Activated CD4-positive, alpha-beta T cell treated with anti-CD3 and anti-CD28 coated beads for 48 hours (primary cell): ENCODE measurements around the gene ATPAF2.

Source experiments
- DNase-seq: peaks from one replicate; pipeline ENCODE4 v3.0.0-alpha.2; 2020

Gene ATPAF2

DNA sequence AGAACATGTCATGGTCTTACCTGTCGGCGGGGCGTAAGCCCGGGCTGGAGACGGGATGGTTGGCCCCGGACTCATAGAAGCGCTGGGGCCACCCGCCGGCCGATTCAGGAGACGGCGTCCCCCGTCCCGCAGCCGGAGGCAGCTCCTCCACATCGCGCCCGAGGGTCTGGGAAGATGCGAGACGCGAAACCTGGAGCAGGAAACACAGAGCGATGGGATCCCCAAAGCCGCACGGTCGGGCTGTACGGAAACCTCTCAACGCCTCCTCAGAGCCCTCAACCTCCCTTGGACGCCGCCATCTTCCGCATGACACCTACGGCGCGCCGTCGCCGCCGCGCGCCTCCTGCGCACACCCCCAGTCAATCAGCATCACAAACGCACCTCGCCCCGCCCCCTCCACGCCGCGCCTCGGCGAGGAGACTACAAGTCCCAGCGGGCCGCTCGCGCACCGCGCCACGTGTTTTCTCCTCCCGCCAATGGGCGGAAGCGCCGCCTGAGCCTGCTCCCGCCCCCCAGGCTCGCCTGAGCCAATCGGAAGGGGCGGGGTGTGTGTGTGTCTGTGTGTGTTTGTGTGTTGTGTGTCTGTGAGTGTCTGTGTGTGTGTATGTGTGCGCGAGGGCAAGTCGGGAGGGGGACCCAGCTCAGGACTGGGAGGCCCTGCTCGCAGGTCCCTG is at the start of gene ATPAF2, which contains the start of gene GID4:
Gene ATPAF2, minus strand, starts transcription at position 308 of the 674 bp plus-strand sequence. Its CDS starts 155 bp downstream, at position 153.
Gene GID4, plus strand, starts transcription at position 548 of the 674 bp plus-strand sequence. Its CDS starts 57 bp downstream, at position 605.
- peak; percentile 100 for DNase-seq

DNA sequence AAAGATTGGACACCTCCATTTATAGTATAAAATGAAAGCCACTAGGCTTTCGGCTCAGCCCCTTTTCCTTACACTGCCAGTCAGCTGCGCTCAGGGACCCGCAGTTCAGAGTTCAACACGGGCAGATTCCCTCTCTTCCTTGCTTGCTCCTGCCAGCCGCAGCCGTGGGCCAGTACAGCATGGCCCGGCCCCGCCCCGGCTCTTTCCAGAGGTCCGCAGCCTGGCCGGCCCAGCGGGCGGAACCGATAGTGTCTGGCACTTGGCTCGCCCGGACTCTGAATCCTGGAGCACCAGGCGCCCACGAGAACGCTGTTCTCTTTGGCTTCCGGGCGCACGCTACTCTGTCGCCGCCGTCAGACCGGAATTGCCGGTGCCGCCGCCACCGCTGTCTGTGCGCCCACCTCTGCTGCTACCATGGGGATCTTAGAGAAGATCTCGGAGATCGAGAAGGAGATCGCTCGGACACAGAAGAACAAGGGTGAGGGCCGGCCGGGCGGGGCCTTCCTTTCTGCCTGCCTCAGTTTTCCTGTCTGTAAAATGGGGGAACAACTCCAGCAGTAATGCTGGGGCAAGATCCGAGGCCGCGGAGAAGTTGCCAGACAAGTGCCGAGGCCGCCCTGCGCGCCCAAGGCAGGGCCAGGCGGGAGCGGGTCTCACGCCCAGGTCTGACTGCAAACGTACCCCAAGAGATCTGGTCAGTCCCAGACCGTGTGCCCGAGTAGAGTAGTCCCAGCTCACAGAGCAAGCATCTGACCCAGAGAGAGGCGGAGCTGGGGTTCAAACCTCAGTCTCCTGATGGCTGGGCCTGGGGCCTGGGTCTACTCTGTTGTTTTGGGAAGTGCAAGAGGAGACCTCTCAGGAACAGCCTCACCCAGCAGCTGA is 48.9 kb upstream of the ATPAF2 start, which contains the start of gene DRG2:
Gene DRG2, plus strand, starts transcription at position 339 of the 882 bp plus-strand sequence. Its CDS starts 76 bp downstream, at position 415.
- peak; percentile 93 for DNase-seq

DNA sequence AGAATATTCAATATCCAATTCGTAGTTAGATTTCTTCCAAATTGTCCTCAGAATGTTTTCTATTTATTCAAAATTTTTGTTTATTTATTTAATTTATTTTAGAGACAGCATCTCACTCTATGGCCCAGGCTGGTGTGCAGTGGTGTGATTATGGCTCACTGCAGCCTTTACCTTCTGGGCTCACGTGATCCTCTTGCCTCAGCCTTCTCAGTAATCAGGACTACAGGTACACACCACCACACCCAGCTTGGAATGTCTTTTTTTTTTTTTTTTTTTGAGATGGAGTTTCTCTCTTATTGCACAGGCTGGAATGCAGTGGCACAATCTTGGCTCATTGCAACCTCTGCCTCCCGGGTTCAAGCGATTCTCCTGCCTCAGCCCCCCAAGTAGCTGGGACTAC is 45.3 kb upstream of the ATPAF2 start:
- no peak for DNase-seq

DNA sequence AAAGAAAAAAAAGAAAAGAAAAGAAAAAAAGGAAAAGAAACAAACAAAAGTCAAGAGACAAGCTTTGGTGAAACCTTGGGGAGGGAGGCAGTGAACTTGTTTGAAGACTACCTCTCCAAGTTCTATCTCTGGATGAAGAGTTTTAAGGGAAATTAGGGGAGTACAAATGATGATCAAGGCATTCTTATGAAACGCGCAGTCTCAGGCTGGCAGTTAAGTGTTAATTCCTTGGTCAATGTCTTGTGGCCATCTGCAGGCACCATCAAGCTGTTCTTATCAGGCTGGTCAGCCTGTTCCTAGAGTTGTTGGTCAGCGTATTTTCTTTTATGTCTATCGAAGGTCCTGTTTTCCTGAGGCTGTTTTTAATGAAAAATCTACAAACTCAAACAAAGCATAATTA is 40.6 kb upstream of the ATPAF2 start:
- DNase-seq, result no peak

DNA sequence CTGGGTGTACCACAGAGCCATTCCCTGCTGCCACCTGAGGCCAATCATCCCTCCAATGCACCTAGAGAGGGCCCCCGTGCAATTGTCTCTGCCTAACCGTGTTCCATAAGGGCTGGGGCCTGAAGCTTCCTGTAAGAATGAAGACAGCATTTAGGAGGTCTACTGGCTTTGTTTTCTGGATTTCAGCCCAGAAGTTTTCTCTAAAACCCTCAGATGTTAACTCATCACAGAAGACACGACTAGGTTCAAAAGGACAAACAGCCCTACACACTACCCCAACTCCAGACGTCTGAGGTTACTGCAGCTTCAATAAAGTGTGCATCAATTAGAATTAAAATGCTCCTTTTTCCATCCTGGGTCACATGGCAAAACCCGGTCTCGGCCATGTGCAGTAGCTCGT is 38.0 kb upstream of the ATPAF2 start:
- DNase-seq, result no peak

DNA sequence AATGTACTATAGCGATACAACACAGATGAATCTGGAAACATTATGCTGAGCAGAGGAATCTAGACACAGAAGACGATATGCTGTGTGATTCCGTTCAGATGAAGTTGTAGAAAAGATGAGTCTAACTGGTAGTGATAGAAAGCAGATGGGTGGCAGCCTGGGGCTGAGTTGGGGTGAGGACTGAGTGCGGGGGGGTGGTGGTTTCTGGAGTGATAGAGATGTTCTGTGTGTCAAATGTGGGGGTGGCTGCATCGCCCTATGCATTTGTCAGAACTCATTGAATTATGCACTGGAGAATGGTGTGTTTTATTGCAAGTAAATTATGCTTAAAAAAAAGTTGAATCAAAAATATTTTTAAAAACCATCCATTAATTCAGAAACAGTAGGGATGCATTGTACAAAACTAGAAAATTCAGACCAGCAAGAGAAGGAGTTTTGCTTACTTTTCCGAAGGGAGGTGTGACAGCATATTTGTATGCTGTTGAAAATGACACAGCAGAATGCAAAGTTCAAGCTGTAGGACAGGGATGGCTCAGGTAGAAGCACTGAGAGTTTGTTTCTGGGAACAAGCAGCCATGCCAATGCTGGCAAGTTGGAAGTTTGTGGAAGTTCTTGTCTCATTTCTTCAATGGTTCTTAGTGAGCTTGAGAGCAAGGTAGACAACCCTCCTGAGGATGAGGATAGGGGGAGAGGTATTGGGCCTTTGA is 35.8 kb upstream of the ATPAF2 start:
- no peak for DNase-seq

DNA sequence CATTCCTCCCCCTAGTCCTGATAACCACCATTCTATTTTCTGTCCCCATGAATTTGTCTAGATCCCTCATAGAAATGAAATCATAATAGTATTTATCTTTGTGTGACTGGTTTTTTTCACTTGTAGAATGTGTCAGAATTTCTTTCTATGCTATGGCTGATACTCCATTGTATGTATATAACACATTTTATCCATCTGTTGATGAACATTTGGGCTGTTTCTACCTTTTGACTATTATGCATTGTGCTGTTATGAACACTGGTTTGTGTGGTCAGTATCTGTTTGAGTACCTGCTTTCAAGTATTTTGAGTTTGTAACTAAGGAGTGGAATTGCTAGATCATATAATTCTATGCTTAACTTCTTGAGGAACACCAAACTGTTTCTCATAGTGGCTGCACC is 32.8 kb upstream of the ATPAF2 start:
- DNase-seq, result no peak

DNA sequence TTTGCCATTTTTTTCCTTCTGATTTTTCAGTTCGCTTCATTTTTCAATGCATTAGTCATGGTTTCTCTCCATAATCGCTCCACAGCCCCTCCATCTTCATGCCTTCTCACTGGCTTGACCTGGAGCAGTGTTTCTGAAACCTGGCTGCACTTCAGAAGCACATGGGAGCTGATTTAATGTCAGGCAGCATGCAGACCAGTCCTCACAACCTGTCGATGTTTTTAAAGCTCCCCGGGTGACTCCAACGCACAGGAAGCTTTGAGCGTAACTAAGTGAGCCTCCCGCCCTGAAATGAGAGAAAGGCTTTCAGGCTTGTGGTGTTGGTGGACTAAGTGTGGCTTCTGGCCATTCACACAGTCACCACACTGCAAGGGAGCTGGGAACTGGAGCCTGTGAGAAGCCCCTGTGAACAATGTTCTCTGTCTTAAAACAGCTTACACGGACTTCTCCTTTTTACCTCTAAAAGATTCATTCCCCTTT is 31.9 kb upstream of the ATPAF2 start:
- no peak for DNase-seq

DNA sequence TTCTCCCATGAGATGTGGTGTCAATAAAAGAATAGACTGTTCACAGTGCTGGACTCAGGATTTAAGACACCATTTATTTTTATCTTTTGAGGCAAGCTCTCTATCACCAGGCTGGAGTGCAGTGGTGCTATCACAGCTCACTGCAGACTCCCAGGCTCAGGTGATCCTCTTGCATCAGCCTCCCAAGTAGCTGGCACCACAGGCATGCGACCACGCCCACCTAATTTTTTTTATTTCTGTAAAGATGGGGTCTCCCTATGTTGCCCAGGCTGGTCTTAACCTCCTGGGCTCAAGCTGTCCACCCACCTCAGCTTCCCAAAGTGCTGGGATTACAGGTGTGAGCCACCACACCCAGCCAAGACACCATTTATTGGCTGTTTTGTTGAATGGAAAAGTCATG is 30.1 kb upstream of the ATPAF2 start:
- no peak for DNase-seq

DNA sequence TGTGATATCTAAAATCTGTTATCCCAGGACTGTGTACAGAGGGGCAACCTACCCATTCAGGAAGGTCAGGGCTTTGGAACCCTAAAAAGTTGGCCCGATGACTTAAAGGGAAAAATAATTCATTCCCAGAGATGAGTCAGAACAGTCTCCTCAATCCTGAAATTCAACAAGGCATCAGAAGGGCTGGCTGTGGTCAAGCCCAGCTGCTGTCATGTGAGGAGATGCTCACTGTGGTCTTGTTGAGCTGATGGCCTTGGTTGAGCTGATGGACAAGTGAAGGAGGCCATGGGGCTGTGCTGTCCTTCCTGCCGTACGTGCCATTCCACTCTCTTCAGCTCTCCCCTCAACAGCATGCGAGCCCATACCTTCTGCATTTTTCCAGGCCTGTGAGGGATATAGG is 27.9 kb upstream of the ATPAF2 start:
- no peak for DNase-seq

DNA sequence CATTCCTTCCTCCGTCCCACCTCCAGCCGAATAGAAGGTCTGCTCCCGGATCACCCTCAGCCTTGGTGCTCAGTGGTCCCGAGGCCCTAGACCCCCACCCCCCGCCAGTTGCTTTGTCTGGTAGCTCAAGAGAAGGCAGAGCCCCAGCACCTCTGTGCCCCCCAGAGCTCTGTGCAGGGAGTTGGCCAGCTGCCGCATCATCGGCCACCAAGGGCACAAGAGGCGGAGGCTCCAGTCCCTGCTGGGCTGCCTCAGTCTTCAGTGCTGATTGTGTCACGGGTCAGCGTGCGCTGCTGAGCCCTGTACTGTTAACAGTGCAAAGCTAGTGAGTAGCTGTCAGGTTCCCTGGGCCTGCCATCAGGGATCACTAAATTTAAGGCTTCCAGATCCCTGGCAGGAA is 26.6 kb upstream of the ATPAF2 start:
- no peak for DNase-seq

DNA sequence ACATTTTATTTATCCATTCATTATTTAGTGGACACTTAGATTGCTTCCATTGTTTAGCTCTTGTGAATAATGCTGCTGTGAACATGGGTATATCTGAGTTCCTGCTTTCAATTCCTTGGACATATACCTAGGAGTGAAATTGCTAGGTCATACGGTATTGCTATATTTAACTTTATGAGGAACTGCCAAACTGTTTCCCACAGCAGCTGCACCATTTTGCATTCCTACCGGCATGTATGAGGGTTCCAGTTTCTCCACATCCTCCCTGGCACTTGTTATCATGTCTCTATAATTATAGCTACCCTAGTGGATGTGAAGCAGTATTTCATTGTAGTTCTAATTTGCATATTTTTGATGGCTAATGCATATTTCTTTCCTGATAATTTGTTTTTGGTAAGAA is 25.1 kb upstream of the ATPAF2 start:
- DNase-seq, result no peak

DNA sequence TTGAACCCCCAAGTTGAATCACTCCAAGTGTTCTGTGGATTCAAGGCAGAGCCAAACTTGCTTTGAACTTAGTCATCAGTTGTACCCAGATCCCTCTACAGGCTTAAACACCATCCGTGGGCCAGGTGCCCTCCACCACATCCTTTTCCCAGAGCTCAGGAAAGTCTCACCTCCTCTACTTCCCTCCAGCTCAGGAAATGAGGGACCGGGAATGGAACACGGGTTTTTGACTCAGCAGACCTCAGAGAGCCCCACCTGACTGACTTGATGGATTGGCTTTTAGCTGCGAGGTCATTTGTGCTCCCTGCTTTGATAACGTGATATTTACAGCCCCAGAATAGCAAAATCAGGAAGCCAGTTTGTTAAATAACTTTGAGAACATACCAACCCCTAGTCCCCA is 20.3 kb upstream of the ATPAF2 start:
- DNase-seq, result no peak

DNA sequence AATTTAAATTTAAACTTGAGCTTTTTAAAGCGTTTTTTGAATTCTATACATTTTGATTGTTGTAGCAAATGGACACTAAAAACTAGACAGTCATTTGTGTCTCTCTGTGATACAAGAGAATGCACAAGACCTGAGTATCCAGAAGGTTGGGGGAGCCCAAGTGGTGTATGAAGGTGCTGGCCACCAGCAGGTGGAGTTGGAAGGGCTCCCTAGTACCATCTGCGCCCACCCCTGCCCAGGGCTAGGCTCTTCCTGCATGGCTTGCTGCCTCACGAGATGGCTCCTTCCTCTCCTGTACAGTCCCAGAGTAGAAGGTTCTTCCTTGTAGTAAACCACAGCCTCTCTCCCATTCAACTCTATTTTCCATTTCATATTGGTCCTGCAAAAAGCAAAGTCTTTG is 17.2 kb upstream of the ATPAF2 start:
- DNase-seq, result no peak

DNA sequence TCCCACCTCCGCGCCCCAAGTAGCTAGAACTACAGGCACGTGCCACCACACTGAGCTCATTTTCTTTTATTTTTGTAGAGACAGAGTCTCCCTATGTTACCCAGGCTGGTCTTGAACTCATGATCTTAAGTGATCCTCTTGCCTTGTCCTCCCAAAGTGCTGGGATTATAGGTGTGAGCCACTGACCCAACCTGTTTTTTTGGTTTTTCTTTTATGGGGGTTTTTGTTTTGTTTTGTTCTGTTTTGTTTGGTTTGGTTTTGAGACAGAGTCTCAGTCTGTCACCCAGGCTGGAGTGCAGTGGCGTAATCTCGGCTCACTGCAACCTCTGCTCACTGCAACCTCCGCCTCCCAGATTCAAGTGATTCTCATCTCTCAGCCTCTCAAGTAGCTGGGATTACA is 16.6 kb upstream of the ATPAF2 start:
- DNase-seq, result no peak

DNA sequence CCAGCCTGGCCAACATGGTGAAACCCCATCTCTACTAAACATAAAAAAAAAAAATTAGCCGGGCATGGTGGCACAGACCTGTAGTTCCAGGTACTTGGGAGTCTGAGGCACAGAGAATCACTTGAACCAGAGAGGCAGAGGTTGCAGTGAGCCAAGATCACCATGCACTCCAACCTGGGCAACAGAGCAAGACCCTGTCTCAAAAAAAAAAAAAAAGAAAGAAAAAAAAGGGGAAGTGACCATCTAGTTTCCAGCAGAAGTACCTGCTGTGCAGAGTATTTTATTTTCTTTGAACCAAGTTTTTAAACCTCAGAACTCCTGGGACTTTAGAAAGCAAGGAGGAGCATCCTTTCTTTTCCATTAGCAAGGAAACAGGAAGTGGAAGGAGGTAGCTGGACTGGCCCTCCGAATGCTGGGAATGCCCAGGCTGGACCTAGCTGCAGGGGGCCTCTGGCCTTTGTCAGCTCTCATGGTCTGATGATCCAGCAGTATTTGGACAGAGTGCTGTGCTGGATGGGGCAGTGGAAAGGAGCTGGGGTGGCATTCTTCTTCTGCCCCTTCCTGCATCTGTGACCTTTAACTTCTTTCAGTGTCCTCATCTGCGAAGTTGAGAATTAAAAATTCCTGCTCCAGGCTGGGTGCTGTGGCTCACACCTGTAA is 6.9 kb upstream of the ATPAF2 start:
- no peak for DNase-seq

DNA sequence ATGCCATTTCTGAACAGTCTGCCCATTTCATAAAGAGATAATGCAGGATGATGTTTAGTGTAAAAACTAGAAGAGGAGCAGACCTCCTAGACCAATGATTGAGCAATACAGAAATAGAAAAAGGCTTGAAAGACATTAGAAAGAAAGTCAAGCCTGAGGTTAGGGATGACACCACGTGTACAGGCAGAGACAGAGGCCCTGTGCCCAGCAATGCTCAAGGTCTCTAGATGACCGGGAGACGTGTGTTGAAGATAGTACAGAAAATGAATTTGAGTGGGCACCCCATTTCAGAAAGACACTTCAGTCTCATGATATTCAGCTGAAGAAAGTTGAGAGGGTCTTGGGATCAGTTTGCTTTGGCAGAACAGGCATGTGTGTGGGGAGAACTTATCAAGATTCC is 5.6 kb upstream of the ATPAF2 start:
- DNase-seq, result no peak

DNA sequence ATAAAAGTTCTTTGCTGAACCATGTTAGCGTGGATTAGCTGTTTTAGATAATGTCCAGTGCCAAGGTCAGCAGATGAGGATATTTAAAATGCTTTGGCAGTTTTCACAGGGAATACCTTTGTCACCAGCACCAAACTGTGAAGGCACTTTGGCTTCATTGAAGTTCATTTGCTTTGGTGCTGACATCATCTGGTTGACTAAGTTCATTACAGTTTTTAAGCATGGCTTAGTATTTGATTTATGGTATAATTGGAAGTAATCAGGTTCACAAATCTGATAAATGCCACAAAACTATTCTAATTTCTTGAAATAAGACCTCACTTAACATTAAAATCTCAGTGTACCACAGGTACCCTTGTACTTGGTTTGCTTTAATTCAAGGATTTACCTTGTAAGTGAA is 4.5 kb upstream of the ATPAF2 start:
- no peak for DNase-seq

DNA sequence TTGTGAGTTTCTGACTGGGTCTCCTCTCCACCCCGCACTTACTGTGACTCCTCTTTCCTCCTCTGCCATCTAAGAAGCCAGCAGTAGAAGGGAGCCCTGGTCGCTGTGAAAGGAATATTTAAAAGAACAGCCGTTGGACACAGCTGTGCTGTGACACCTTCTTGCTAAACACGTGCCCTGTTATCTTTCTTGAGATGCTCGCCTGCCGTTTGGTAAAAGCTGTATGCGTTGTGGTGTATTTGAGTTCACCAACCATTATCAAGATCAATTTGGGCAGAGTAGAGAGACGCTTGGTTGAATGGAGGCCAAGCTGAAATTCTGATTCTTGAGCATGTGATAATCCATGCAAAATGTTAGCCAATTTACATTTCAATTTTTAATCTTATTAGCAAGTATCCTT is 4.0 kb upstream of the ATPAF2 start:
- no peak for DNase-seq

DNA sequence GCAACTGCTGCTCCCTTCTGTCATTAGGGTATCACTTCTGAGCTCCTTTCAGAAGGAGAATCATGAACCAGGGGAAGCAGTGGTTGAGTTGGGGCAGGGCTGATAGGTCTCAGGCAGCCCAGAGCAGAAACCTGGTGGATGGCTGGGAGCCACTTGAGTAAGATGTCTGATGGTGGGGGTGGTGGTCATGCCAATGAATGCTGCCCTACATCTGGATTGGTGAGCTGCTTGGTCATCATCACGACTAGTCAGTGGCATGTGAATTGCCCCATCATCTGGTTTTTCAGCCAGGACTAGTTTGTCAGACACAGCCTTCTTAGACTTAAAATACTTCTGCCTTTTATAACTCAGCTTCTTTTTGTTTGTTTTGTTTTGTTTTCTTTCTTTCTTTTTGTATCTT is 2.8 kb upstream of the ATPAF2 start:
- no peak for DNase-seq

DNA sequence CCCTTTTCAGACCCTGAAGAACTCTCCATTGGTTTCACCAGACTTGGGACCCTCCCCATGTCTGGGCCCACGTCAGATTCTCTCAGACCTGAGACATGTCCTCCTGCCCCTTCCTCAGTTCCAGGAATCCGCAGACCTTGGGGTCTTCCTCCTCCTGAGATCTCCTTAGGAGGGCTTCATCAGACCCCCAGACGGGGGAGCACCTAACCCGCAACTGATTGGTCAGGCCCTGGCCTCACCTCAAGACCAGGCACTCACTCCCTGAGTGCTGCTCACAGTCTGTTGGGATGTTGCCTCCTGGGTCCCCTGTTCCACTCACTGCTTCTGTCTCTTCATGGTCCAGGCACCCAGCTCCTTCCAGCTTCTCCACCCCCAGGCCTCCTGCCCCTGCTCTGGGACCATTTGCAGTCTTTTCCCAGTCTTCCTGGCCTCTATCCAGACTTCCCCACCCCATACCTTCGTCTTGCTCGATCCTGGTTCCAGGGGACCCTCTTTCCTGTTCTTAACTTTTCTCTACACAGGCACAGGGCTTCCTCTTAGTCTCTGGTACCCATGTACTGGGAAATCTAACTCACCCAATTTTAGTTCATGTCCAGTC is 1.4 kb upstream of the ATPAF2 start:
- DNase-seq, result no peak

DNA sequence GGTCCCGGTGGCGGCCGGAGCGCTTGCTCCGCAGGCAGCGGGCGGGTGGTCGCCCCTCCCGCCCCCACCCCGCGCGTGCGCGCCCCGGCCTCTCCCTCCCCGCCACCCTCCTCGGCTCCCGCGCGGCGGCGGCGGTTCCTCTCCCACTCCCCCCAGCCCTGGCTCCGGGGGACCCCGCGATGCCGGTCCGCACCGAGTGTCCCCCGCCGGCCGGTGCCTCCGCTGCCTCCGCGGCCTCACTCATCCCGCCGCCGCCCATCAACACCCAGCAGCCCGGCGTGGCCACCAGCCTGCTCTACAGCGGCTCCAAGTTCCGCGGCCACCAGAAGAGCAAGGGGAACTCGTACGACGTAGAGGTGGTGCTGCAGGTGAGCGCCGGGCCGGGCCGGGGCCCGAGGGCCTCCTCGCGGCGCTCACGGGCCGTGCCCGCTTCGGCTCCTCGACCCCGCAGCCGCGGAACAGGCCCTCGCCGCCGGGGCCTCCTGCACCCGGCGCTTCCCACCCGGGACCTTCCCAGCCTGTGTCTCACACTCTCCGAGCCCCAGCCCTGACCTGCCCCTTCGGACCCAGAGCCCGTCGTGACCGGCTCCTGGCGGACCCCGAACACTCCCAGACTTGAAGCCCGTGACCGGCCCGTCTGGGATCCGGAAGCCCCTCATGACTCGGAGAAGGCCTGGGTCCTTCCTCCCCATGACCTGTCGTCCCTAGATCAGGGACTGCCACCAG is 730 bp upstream of the ATPAF2 start:
- DNase-seq, result peak; percentile 40
